H1 (cell line): Measurements from ENCODE around the gene OR56B4. TPM values are rescaled to one million over a fixed set of nuclear protein-coding genes. Genes with fewer than 3 reads are reported as not detected.

Experiments used
- CTCF ChIA-PET: fragments of 300-600 bp; sonication (Branson Sonifier 250); formaldehyde crosslinking; loops from one replicate; lab custom pipeline; 2021; ENCODE audit not compliant: partially characterized antibody; lab: Charles Lee
- POLR2A ChIA-PET: fragments of 300-600 bp; sonication (Branson Sonifier 250); formaldehyde crosslinking; loops from one replicate; lab custom pipeline; 2021; ENCODE audit warnings: inconsistent platforms; ENCODE audit not compliant: partially characterized antibody; lab: Charles Lee
- DNase-seq, 2 experiments: peaks; one replicate each; pipeline versions ENCODE4 v3.0.0 to v3.0.0-alpha.2; 2010 to 2022; ENCODE audit warnings: low spot score in 2 of 2, low read depth in 1 of 2, mixed read lengths in 1 of 2
- FAIRE-seq: peaks from 2 replicates; lab custom pipeline; 2011; peaks lifted over from hg19 to GRCh38; lab: Jason Lieb, UNC
- H2AFZ ChIP-seq: 2 replicates; pipeline ENCODE4 v1.8.1; 2012; ENCODE audit warnings: low read length, inconsistent platforms
- H2AK5ac ChIP-seq: 2 replicates; pipeline ENCODE4 v1.6.1; 2013; ENCODE audit warnings: low read depth, low read length
- H2BK120ac ChIP-seq: replicated peaks from 2 replicates; pipeline ENCODE3; 2013; ENCODE audit warnings: low read depth, low read length, inconsistent platforms
- H2BK12ac ChIP-seq: 2 replicates; pipeline ENCODE4 v1.6.1; 2013; ENCODE audit warnings: low read depth, low read length
- H2BK15ac ChIP-seq: 2 replicates; pipeline ENCODE4 v1.6.1; 2013; ENCODE audit warnings: low read length
- H2BK20ac ChIP-seq: 2 replicates; pipeline ENCODE4 v1.6.1; 2013; ENCODE audit warnings: low read length
- H2BK5ac ChIP-seq: 2 replicates; pipeline ENCODE4 v1.6.1; 2013; ENCODE audit warnings: low read depth, low read length
- H3K14ac ChIP-seq: 2 replicates; pipeline ENCODE4 v1.6.1; 2013; ENCODE audit warnings: inconsistent platforms; ENCODE audit not compliant: insufficient read length
- H3K18ac ChIP-seq: 2 replicates; pipeline ENCODE4 v1.6.1; 2013; ENCODE audit warnings: low read length; ENCODE audit errors: extremely low read depth
- H3K23ac ChIP-seq: 2 replicates; pipeline ENCODE4 v1.6.1; 2013; ENCODE audit warnings: inconsistent platforms; ENCODE audit not compliant: insufficient read length
- H3K23me2 ChIP-seq: 2 replicates; pipeline ENCODE4 v1.6.1; 2013; ENCODE audit warnings: low read depth, low read length
- H3K27ac ChIP-seq: 2 replicates; pipeline ENCODE4 v1.6.1; 2011; ENCODE audit warnings: low read depth, low read length, inconsistent platforms
- H3K27me3 ChIP-seq, 4 experiments: replicated peaks in 1 of 4; 1 replicate in 1 of 4; 2 replicates in 3 of 4; pipeline versions ENCODE4 v1.6.1 to v1.8.1; 2011 to 2013; ENCODE audit warnings: low read length in 3 of 4, mild to moderate bottlenecking in 3 of 4, inconsistent platforms in 2 of 4, mixed read lengths in 2 of 4, moderate library complexity in 1 of 4; ENCODE audit not compliant: control insufficient read depth in 3 of 4, insufficient read depth in 3 of 4; ENCODE audit errors: extremely low read depth in 1 of 4
- H3K36me3 ChIP-seq, 4 experiments: 2 replicates each; pipeline versions ENCODE4 v1.6.1 to v1.8.1; 2011 to 2013; ENCODE audit warnings: mild to moderate bottlenecking in 4 of 4, low read length in 3 of 4, moderate library complexity in 2 of 4, control low read depth in 1 of 4, inconsistent platforms in 1 of 4; ENCODE audit not compliant: insufficient read depth in 4 of 4, control insufficient read depth in 2 of 4
- H3K4ac ChIP-seq: replicated peaks from 2 replicates; pipeline ENCODE3; 2013; ENCODE audit warnings: low read length, low read depth, mixed read lengths, inconsistent platforms; ENCODE audit not compliant: insufficient read length
- H3K4me1 ChIP-seq, 4 experiments: replicated peaks in 1 of 4; 1 replicate in 1 of 4; 2 replicates in 3 of 4; pipeline versions ENCODE4 v1.6.1 to v1.8.1; 2011 to 2013; ENCODE audit warnings: low read length in 3 of 4, inconsistent platforms in 2 of 4, mixed read lengths in 1 of 4; ENCODE audit not compliant: insufficient read depth in 4 of 4, control insufficient read depth in 3 of 4
- H3K4me2 ChIP-seq, 2 experiments: 2 replicates each; pipeline versions ENCODE4 v1.6.1 to v1.8.1; 2011 to 2013; ENCODE audit warnings: low read depth in 2 of 2, low read length in 2 of 2, control low read depth in 1 of 2, inconsistent platforms in 1 of 2, mild to moderate bottlenecking in 1 of 2; ENCODE audit not compliant: insufficient read depth in 1 of 2
- H3K4me3 ChIP-seq, 4 experiments: fragments of 200-600, 300-600 bp in 1 of 4; sonication (generic), shearing (Covaris generic), sonication (Bioruptor Twin) in 1 of 4; 2 replicates each; pipeline versions ENCODE4 v1.5.1 to v1.8.1; 2011 to 2016; ENCODE audit warnings: low read length in 4 of 4, low read depth in 3 of 4, control low read depth in 2 of 4, inconsistent platforms in 2 of 4, mild to moderate bottlenecking in 2 of 4, mixed read lengths in 1 of 4, moderate library complexity in 1 of 4; ENCODE audit not compliant: insufficient read depth in 2 of 4; ENCODE audit errors: extremely low read depth in 1 of 4
- H3K56ac ChIP-seq: replicated peaks from 2 replicates; pipeline ENCODE3; 2013; ENCODE audit warnings: low read depth, mild to moderate bottlenecking, mixed read lengths, low read length, inconsistent platforms; ENCODE audit not compliant: insufficient read length
- H3K79me1 ChIP-seq: 2 replicates; pipeline ENCODE4 v1.6.1; 2013; ENCODE audit warnings: low read depth, low read length, control low read depth
- H3K79me2 ChIP-seq, 2 experiments: 2 replicates each; pipeline versions ENCODE4 v1.6.1 to v1.8.1; 2012 to 2013; ENCODE audit warnings: low read length in 2 of 2, mild to moderate bottlenecking in 2 of 2, inconsistent platforms in 1 of 2; ENCODE audit not compliant: insufficient read depth in 2 of 2, control insufficient read depth in 1 of 2
- H3K9ac ChIP-seq, 4 experiments: replicated peaks in 1 of 4; 1 replicate in 1 of 4; 2 replicates in 3 of 4; pipeline versions ENCODE4 v1.6.1 to v1.8.1; 2011 to 2013; ENCODE audit warnings: low read depth in 3 of 4, low read length in 3 of 4, control low read depth in 2 of 4, mild to moderate bottlenecking in 2 of 4, moderate library complexity in 2 of 4, inconsistent platforms in 1 of 4; ENCODE audit errors: extremely low read depth in 1 of 4
- H3K9me3 ChIP-seq, 2 experiments: 2 replicates each; pipeline versions ENCODE4 v1.6.1 to v1.8.1; 2012 to 2013; ENCODE audit warnings: mild to moderate bottlenecking in 2 of 2, moderate library complexity in 2 of 2, control low read depth in 1 of 2, inconsistent platforms in 1 of 2, low read depth in 1 of 2, low read length in 1 of 2, mixed read lengths in 1 of 2; ENCODE audit not compliant: insufficient read depth in 2 of 2
- H4K20me1 ChIP-seq, 2 experiments: replicated peaks in 1 of 2; 2 replicates each; pipeline versions ENCODE3 to v1.8.1; 2011 to 2013; ENCODE audit warnings: inconsistent platforms in 2 of 2, low read length in 2 of 2, mild to moderate bottlenecking in 1 of 2; ENCODE audit not compliant: insufficient read depth in 2 of 2, control insufficient read depth in 1 of 2
- H4K5ac ChIP-seq: 2 replicates; pipeline ENCODE4 v1.6.1; 2013; ENCODE audit warnings: low read length, low read depth, mixed read lengths, inconsistent platforms; ENCODE audit not compliant: insufficient read length
- H4K8ac ChIP-seq: 2 replicates; pipeline ENCODE4 v1.8.0; 2013; ENCODE audit warnings: mild to moderate bottlenecking, moderate library complexity, low read length, inconsistent platforms; ENCODE audit not compliant: insufficient read depth; ENCODE audit errors: extremely low read depth
- H4K91ac ChIP-seq: replicated peaks from 2 replicates; pipeline ENCODE3; 2013; ENCODE audit warnings: low read length, mixed read lengths, inconsistent platforms; ENCODE audit not compliant: insufficient read length
- POLR2A ChIP-seq, 2 experiments: IDR thresholded peaks; 1 replicate in 1 of 2; 2 replicates in 1 of 2; pipeline ENCODE4 v1.6.1; 2011; ENCODE audit warnings: low read depth in 2 of 2, low read length in 2 of 2, mild to moderate bottlenecking in 2 of 2; ENCODE audit errors: control extremely low read depth in 1 of 2
- TAF7 ChIP-seq: optimal IDR thresholded peaks from 2 replicates; pipeline ENCODE3; 2011; ENCODE audit warnings: low read depth, mild to moderate bottlenecking, inconsistent platforms, low read length, moderate library complexity, borderline replicate concordance
- WGBS, 2 experiments: shearing (Covaris generic) in 1 of 2; methylation state at CpG; one replicate each; pipeline versions ENCODE4 v1.1.6 to v1.1.7; 2013 to 2015; ENCODE audit warnings: low lambda C conversion rate in 2 of 2, mixed read lengths in 2 of 2, inconsistent platforms in 1 of 2, low coverage in 1 of 2, missing lambda C conversion rate in 1 of 2; ENCODE audit not compliant: insufficient replicate concordance in 2 of 2, insufficient coverage in 1 of 2, insufficient read length in 1 of 2; ENCODE audit errors: extremely low coverage in 1 of 2, missing lambda C conversion rate in 1 of 2; 5-methylcytosine and 5-hydroxymethylcytosine counted together
- polyA plus RNA-seq, 7 experiments: library from polyadenylated mRNA; depleted of rRNA in 3 of 7; stranded (reverse) in 5 of 7; unstranded in 2 of 7; fragments of >200 nt in 5 of 7; fragments of 200-250 nt in 2 of 7; gene quantifications; 1 replicate in 5 of 7; 2 replicates in 1 of 7; 4 replicates in 1 of 7; pipeline versions ENCODE4 v1.2.1 to v1.2.3, GENCODE V29; 2011 to 2013; ENCODE audit warnings: missing spikeins in 2 of 7, mixed read lengths in 2 of 7
- total RNA-seq: library from RNA; stranded (reverse); fragmentation: NEBNext Ultra II Directional; extraction: Animal tissue kit (Norgen Biotek cat#: 25700); gene quantifications from 2 replicates; pipeline ENCODE4 v1.2.1, GENCODE V29; 2021

Gene OR56B4
- total and polyA plus RNA-seq, 2 of the 8 experiments (the other 6 are each of a cell fraction or from before 2014, with no cell fraction given), result not detected

- POLR2A ChIA-PET, result no interaction called here
- 82% methylated on average over 2 of the region's 2 CpGs; no CpG with 5 or more reads in 1 of the 2 experiments for WGBS, 2 experiments
- Histone ChIP-seq H3K56ac (no peak overlapping the region), H2BK20ac (no peak overlapping the region), H3K27ac (no peak overlapping the region), H2BK5ac (no peak overlapping the region), H3K23me2 (no peaks in the 10 kb centered on the region), H3K27me3 (no peaks in the 10 kb centered on the region), H2BK120ac (no peak overlapping the region), H2BK12ac (no peak overlapping the region), H3K4me1 (no peaks in the 10 kb centered on the region), H2AK5ac (no peak overlapping the region), H3K18ac (no peak overlapping the region), H3K79me2 (no peaks in the 10 kb centered on the region), H4K91ac (no peak overlapping the region), H4K20me1 (no peaks in the 10 kb centered on the region), H4K8ac (no peak overlapping the region), H4K5ac (no peak overlapping the region), H3K4me2 (no peak overlapping the region), H3K23ac (no peak overlapping the region), H3K9ac (no peak overlapping the region), H2AFZ (no peak overlapping the region), H3K36me3 (no peaks in the 10 kb centered on the region), H3K9me3 (no peaks in the 10 kb centered on the region), H3K4ac (no peak overlapping the region), H3K4me3 (no peak overlapping the region), H3K79me1 (no peaks in the 10 kb centered on the region), H2BK15ac (no peak overlapping the region), H3K14ac (no peak overlapping the region)
- CTCF ChIA-PET, result interaction anchor here (0.8 to 1.6 kb wide), 3 partner anchors 17 to 104 kb away, joined by 3 to 5 read pairs (median 4); no protein-coding TSS in a partner anchor
- TF ChIP-seq TAF7 (no peak), POLR2A (IDR thresholded peaks at IDR 0.05; ENCODE audit: control extremely low read depth in 1 of 2, low read depth in 2 of 2, low read length in 2 of 2) (no peak)
- DNase-seq (no peak), FAIRE-seq (no peak)
These were observed 11.1 kb upstream of the OR56B4 start for GRCh38 chr11:6096417-6096816.
